Breast epithelium (tissue), 3 donors: Measurements from ENCODE around the gene TBC1D8.

Source experiments
- POLR2A ChIP-seq: fragments of 450-650 bp; IDR thresholded peaks from one replicate; pipeline ENCODE4 v1.6.1; 2016; ENCODE audit warnings: antibody characterized with exemption, mild to moderate bottlenecking, moderate library complexity
- POLR2AphosphoS5 ChIP-seq, 3 donors: sonication (generic); formaldehyde crosslinking; IDR thresholded peaks; one replicate each; pipeline ENCODE4 v1.6.1; 2017; ENCODE audit warnings: antibody characterized with exemption in 3 of 3
- TF ChIP-seq, protein P1 (sequence below), 3 donors: fragments of 450-650 bp; IDR thresholded peaks; one replicate each; pipeline ENCODE4 v1.5.1; 2016 to 2017; ENCODE audit warnings: antibody characterized with exemption in 3 of 3, mild to moderate bottlenecking in 3 of 3, moderate library complexity in 3 of 3

DNA sequence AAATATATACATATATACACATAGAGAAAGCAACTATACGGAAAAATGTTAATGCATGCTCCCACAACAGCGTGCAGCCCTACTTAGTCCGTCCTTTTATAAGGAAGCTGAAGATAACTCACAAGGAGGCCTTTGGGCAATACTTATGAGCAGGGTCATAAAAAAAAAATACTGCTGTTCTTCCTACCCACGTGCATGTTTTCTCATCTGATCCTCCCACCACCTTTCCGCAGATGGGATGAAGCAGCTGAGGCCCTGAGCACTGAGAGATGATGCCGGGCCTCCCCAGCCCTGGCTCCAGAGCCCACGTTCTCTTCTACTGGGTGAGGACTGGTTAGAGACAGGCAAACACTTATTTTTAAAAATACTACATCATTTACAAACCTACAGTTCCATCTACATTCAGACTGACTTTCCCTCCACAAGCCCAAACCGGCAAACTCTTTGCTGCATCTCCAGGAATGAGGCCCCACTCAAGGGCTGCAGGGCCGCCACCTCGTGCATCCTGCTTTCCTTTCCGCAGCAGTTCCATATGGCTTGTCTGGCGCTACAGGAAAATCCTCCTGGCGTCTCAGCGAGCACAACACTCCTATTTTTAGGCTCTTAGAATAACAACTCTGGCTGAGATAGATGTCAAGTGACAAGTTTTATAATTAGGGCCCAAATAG is 41.6 kb downstream of the TBC1D8 start:
- TF ChIP-seq, protein P1, sequence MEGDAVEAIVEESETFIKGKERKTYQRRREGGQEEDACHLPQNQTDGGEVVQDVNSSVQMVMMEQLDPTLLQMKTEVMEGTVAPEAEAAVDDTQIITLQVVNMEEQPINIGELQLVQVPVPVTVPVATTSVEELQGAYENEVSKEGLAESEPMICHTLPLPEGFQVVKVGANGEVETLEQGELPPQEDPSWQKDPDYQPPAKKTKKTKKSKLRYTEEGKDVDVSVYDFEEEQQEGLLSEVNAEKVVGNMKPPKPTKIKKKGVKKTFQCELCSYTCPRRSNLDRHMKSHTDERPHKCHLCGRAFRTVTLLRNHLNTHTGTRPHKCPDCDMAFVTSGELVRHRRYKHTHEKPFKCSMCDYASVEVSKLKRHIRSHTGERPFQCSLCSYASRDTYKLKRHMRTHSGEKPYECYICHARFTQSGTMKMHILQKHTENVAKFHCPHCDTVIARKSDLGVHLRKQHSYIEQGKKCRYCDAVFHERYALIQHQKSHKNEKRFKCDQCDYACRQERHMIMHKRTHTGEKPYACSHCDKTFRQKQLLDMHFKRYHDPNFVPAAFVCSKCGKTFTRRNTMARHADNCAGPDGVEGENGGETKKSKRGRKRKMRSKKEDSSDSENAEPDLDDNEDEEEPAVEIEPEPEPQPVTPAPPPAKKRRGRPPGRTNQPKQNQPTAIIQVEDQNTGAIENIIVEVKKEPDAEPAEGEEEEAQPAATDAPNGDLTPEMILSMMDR (IDR thresholded peaks at IDR 0.05): no peak
- no peak for TF ChIP-seq POLR2A
- TF ChIP-seq POLR2AphosphoS5 (IDR thresholded peaks at IDR 0.05): no peak
